Activated T-cell treated with anti-CD3 and anti-CD28 coated beads, Interleukin-2, amount 50 U/mL, for 72 hours (primary cell): ENCODE measurements around the gene NOCT. TPM values are rescaled to one million over a fixed set of nuclear protein-coding genes. Genes with fewer than 3 reads are reported as not detected.
"Not testable (repeated sequence)": the region's sequence is repeated elsewhere in the genome, so short reads cannot be mapped to it uniquely, and the experiment has no call there.

ENCODE experiments used
- ATAC-seq, 2 donors: fragments of 150-1000 bp; cut with Tn5 transposase; replicated peaks in 1 of 2; 2 replicates each; pipeline ENCODE4 v1.10.0; 2021; ENCODE audit warnings: moderate library complexity in 2 of 2, mild to moderate bottlenecking in 1 of 2
- DNase-seq, 2 donors: peaks; one replicate each; pipeline ENCODE4 v3.0.0; 2021 to 2022; ENCODE audit warnings: mixed read lengths in 1 of 2
- H3K27ac Mint-ChIP-seq: one replicate; pipeline ENCODE4 v1.8.0; 2022; ENCODE audit warnings: mild to moderate bottlenecking, moderate library complexity, mixed read lengths
- H3K27me3 Mint-ChIP-seq: one replicate; pipeline ENCODE4 v1.8.0; 2022; ENCODE audit warnings: low read depth, mixed read lengths
- H3K36me3 Mint-ChIP-seq, 2 donors: one replicate each; pipeline ENCODE4 v1.8.0; 2022; ENCODE audit warnings: mixed read lengths in 2 of 2, mild to moderate bottlenecking in 1 of 2; ENCODE audit not compliant: insufficient read depth in 2 of 2
- H3K4me1 Mint-ChIP-seq: one replicate; pipeline ENCODE4 v1.8.0; 2022; ENCODE audit warnings: low read depth, mixed read lengths
- H3K4me3 Mint-ChIP-seq, 2 donors: one replicate each; pipeline ENCODE4 v1.8.0; 2022; ENCODE audit warnings: mild to moderate bottlenecking in 2 of 2, mixed read lengths in 2 of 2, moderate library complexity in 2 of 2
- H3K9me3 Mint-ChIP-seq, 2 donors: one replicate each; pipeline ENCODE4 v1.8.0; 2022; ENCODE audit warnings: mixed read lengths in 2 of 2
- total RNA-seq, 2 donors: library from RNA; stranded (reverse); gene quantifications; one replicate each; pipeline ENCODE4 v1.2.3, GENCODE V29; 2022

NOCT gene
- total RNA-seq, 2 donors from 2014 or later, result 10.3 to 11.4 TPM

DNA sequence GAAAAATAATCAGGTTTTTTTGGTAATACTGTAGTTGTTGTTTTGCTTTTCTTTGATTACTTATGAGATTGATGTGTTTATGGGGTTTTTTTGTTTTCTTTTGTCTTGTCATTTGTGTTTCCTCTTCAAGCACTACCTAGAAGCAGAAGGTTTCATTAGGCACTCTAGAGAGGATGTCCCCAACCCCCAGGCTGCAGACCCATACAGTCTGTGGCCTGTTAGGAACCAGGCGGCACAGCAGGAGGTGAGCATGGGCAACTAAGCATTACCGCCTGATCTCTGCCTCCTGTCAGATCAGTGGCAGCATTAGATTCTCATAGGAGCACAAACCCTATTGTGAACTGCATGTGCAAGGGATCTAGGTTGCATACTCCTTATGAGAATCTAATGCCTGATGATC is 22.9 kb upstream of the NOCT start:
- Mint-ChIP-seq H3K9me3 (no peaks in the 10 kb centered on the region), H3K27ac (no peak overlapping the region), H3K36me3 (no peaks in the 10 kb centered on the region), H3K4me1 (no peaks in the 10 kb centered on the region), H3K27me3 (no peaks in the 10 kb centered on the region), H3K4me3 (no peak overlapping the region)
- ATAC-seq, result no peak
- DNase-seq, result no peak

DNA sequence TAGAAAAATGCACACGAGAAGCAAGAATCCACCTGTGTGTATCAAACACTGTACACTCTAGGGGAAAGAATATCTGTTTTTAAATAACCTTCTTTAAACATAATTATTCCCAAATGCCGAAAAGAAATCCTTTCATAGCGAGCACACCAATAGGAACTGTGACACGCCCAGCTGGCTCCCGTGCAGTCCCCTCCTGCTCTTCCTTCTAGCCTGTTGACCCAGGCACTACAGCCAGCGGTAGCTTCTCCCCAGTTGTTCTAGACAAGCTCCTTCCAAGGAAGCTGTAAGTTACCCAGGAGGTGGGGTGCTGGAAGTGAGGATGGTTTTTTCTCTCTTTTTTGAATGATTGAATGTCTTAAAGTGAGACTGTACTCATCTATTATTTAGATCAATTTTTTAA is 19.5 kb upstream of the NOCT start:
- Mint-ChIP-seq H3K9me3 (no peaks in the 10 kb centered on the region), H3K4me1 (no peaks in the 10 kb centered on the region), H3K4me3 (no peak overlapping the region), H3K27me3 (no peaks in the 10 kb centered on the region), H3K36me3 (no peaks in the 10 kb centered on the region), H3K27ac (no peak overlapping the region)
- DNase-seq (no peak), ATAC-seq (no peak)

DNA sequence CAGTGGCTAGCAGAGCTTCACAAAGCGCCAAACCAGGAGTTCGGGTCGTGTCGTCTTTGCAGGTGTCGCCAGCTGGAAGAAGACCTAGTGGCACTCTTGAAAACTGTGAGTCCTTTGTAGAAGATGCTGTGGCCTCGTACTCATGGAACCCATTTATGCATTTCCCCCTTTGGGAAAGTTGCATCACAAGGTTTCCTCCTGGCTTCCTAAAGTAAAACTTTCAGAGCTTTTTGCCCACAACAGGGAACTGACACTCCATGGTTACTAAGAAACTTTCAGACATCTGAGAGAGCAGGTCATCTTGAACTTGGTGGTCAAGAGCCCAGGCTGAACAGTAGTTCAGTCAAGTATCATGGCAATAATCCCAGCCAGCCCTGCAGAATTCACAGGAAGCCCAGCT is 15.9 kb upstream of the NOCT start:
- no peaks in the 10 kb centered on the region for H3K4me1 Mint-ChIP-seq
- no peaks in the 10 kb centered on the region for H3K9me3 Mint-ChIP-seq
- H3K27me3 Mint-ChIP-seq, result no peaks in the 10 kb centered on the region
- H3K27ac Mint-ChIP-seq, result no peak overlapping the region
- H3K4me3 Mint-ChIP-seq, result no peak overlapping the region
- no peak for ATAC-seq
- no peaks in the 10 kb centered on the region for H3K36me3 Mint-ChIP-seq
- DNase-seq, result no peak

DNA sequence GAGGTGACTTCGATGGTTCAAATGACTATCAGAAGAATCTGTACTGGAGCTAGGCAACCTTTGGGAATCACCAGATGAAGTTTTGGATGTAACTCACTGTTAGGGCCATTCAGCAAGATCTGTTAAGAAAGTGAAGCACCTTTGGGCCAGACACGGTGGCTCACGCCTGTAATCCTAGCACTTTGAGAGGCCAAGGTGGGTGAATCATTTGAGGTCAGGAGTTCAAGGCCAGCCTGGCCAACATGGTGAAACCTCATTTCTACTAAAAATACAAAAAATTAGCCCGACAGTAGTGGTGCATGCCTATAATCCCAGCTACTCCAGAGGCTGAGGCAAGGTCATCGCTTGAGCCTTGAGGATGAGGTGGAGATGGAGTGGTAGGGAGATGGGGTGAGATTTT is 15.4 kb upstream of the NOCT start:
- H3K27ac Mint-ChIP-seq, H3K4me1 Mint-ChIP-seq: not testable (repeated sequence)

DNA sequence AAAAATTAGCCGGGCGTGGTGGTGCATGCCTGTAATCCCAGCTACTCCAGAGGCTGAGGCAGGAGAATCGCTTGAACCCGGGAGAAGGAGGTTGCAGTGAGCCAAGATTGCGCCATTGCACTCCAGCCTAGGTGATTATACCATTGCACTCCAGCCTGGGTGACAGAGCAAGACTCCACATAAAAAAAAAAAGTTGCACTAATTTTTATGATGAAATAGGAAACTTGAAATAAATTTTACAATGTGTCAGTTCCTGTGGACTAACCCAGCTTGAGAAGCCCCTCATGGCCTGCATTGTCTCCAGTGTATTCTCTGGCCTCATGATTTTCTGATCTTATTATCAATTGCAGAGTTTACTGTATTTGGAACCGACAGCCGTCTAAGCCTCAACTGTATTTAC is 14.2 kb upstream of the NOCT start:
- not testable (repeated sequence) for H3K36me3 Mint-ChIP-seq, H3K9me3 Mint-ChIP-seq, H3K4me3 Mint-ChIP-seq, H3K4me1 Mint-ChIP-seq, DNase-seq, ATAC-seq, H3K27ac Mint-ChIP-seq, H3K27me3 Mint-ChIP-seq

More for the DNA sequence above, 15.4 kb upstream of the NOCT start:
- not testable (repeated sequence) for DNase-seq, H3K4me3 Mint-ChIP-seq, ATAC-seq, H3K27me3 Mint-ChIP-seq, H3K36me3 Mint-ChIP-seq, H3K9me3 Mint-ChIP-seq

DNA sequence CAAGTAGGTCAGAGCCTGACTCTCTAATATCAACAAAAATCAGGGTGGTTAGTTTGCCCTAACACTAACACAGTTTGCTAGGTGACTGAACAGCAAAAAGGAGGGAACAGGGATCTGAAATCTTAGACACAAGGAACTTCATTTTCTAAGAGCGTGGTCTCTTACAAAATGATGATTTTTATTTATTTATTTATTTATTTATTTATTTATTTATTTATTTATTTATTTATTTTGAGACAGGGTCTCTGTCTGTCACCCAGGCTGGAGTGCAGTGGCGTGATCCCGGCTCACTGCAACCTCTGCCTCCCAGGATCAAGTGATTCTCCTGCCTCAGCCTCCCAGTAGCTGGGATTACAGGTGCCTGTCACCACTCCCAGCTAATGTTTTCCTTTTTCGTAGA is 11.9 kb upstream of the NOCT start:
- H3K9me3 Mint-ChIP-seq, H3K36me3 Mint-ChIP-seq, H3K27ac Mint-ChIP-seq, H3K4me1 Mint-ChIP-seq, DNase-seq, H3K27me3 Mint-ChIP-seq, H3K4me3 Mint-ChIP-seq, ATAC-seq: not testable (repeated sequence)

DNA sequence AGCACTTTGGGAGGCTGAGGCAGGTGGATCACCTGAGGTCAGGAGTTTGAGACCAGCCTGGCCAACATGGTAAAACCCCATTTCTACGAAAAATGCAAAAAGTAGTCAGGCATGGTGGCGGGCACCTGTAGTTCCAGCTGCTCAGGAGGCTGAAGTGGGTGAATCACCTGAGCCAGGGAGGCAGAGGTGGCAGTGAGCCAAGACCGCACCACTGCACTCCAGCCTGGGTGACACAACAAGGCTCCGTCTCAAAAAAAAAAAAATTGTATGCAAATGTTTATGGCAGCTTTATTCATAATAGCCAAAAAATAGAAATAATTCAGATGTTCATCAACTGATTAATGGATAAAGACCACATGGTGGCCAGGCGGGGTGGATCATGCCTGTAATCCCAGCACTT is 9.8 kb upstream of the NOCT start:
- ATAC-seq, result no peak
- H3K4me1 Mint-ChIP-seq, result no peaks in the 10 kb centered on the region
- no peak for DNase-seq
- no peak overlapping the region for H3K4me3 Mint-ChIP-seq
- no peaks in the 10 kb centered on the region for H3K36me3 Mint-ChIP-seq
- no peaks in the 10 kb centered on the region for H3K9me3 Mint-ChIP-seq
- no peak overlapping the region for H3K27ac Mint-ChIP-seq
- no peaks in the 10 kb centered on the region for H3K27me3 Mint-ChIP-seq

DNA sequence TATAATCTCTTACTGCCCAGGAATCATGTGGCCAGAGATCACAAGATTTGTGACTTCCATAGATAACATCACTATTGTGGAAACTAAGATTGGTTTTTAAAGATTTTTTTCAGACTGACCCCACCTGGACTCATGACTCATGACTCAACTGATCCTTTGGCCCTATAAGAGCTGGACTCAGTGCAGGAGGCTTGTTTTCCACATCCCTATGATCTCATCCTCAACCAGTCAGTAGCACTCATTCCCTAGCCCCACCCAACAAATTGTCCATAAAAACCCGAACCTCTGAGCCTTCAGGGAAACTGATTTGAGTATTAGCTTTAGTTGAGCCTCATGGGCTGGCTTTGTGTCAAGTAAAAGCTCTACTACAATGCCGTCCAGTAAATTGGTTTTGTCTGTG is 7.9 kb upstream of the NOCT start:
- no peaks in the 10 kb centered on the region for H3K9me3 Mint-ChIP-seq
- DNase-seq, result no peak

DNA sequence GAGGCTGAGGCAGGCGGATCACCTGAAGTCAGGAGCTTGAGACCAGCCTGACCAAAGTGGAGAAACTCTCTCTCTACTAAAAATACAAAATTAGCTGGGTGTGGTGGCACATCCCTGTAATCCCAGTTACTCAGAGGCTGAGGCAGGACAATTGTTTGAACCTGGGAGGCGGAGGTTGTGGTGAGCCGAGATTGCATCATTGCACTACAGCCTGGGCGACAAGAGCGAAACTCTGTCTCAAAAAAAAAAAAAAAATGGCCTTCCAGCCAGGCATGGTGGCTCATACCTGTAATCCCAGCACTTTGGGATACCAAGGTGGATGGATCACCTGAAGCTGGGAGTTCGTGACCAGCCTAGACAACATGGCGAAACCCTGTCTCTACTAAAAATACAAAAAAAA is 7.3 kb upstream of the NOCT start:
- DNase-seq, H3K27me3 Mint-ChIP-seq, H3K27ac Mint-ChIP-seq, H3K4me3 Mint-ChIP-seq, H3K36me3 Mint-ChIP-seq, ATAC-seq, H3K9me3 Mint-ChIP-seq, H3K4me1 Mint-ChIP-seq: not testable (repeated sequence)

More for the DNA sequence above, 7.9 kb upstream of the NOCT start:
- Mint-ChIP-seq H3K27me3 (no peaks in the 10 kb centered on the region), H3K27ac (no peak overlapping the region), H3K36me3 (no peaks in the 10 kb centered on the region), H3K4me3 (no peak overlapping the region), H3K4me1 (no peaks in the 10 kb centered on the region)
- ATAC-seq, result no peak

DNA sequence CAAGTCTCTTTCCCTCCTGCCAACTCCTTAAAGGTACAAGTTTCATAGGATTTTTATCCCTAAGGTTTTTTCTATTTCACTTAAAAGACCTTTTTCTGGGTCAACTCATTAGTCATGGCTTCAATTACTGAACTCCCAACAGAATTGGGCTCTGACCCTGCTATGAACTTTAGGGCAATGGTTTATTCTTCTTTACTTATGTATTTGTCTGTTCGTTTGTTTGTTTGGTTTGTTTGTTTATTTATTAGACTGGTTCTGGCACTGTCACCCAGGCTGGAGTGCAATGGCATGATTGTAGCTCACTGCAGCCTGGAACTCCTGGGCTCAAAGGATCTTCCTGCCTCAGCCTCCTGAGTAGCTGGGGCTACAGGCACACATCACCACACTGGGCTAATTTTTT is 5.9 kb upstream of the NOCT start:
- Mint-ChIP-seq H3K36me3 (no peaks in the 10 kb centered on the region), H3K4me3 (no peak overlapping the region), H3K27ac (no peak overlapping the region), H3K9me3 (no peaks in the 10 kb centered on the region), H3K27me3 (no peaks in the 10 kb centered on the region), H3K4me1 (peaks cover 10% of the 10 kb centered on the region)
- DNase-seq (no peak), ATAC-seq (no peak)

DNA sequence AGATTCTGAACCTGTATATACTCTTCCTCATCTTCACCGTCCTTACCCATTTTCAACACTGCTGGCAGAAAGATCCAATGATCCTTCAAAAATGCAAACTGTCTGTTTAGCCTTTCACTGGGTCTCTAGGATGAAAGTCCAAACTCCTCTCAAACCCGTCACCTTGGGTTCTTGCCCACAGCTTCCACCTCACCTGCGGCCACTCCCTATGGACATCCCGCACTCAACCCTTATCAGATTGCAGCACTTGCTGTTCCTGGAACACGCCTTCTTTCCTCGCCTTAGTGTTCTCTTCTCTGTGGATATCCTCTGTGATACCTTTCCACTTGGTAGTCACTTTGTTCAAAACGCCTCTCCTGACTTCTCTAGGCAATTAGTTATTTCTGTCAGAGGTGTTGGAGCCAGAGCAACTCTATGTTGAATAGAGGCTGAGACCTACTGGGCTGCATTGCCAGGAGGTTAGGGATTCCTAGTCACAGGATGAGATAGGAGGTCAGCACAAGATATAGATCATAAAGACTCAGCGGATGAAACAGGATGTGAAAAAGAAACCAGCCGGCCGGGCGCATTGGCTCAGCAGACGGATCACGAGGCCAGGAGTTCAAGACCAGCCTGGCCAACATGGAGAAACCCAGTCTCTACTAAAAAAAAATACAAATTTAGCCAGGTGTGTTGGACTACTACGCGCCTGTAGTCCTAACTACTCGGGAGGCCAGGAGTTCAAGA is 4.2 kb upstream of the NOCT start:
- Mint-ChIP-seq H3K27ac (no peak overlapping the region), H3K27me3 (no peaks in the 10 kb centered on the region), H3K36me3 (no peaks in the 10 kb centered on the region), H3K9me3 (no peaks in the 10 kb centered on the region), H3K4me1 (peaks cover 17% of the 10 kb centered on the region), H3K4me3 (no peak overlapping the region)
- ATAC-seq (no peak), DNase-seq (no peak)

DNA sequence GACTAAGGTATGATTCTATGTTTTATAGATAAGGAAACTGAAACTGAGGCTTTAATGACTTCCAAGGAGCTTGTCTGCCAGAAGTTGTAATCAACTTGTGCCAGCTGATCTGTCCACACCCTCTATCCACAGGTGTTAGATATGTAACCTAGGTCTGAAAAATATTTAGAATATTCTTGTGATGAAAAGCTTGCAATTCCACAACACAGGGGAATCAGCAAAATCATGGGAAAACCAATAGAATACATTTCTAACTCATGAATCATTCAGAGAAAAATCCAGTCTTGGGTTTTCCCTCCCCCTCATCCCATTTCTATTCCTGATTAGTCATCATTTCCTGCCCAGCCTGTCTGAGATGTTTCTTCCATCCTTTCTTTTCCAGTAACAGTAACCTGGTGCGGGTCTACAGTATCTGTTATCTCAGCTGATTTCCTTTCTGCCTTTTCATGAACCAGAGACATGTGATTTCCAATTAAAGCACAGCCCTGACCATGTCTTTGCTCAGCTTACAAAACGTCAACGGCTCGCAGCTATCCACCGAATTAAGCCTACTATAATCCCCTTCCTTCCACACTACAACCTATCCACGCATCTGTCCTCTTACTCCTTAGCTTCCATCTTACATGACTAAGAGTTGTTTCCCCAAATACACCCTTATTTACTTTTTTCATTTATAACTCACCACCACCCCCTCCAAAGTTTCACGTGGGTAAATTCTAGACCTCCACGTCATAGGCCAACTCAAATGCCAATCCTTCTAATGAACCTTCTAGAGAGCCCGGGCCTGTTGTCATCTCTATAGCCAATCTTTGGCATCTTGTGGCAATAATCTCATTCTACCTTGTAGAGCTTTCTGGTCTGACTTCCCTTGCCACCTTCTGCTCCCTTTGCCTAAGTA is 961 bp upstream of the NOCT start:
- Mint-ChIP-seq H3K27me3 (no peaks in the 10 kb centered on the region), H3K36me3 (no peaks in the 10 kb centered on the region), H3K4me3 (peak overlapping the region; percentile 81 to 95), H3K9me3 (no peaks in the 10 kb centered on the region), H3K27ac (peak overlapping the region; percentile 99), H3K4me1 (peaks cover 32% of the 10 kb centered on the region)
- ATAC-seq (peak; percentile 22 to 29), DNase-seq (peak in 1 of 2 donors; percentile 41)

DNA sequence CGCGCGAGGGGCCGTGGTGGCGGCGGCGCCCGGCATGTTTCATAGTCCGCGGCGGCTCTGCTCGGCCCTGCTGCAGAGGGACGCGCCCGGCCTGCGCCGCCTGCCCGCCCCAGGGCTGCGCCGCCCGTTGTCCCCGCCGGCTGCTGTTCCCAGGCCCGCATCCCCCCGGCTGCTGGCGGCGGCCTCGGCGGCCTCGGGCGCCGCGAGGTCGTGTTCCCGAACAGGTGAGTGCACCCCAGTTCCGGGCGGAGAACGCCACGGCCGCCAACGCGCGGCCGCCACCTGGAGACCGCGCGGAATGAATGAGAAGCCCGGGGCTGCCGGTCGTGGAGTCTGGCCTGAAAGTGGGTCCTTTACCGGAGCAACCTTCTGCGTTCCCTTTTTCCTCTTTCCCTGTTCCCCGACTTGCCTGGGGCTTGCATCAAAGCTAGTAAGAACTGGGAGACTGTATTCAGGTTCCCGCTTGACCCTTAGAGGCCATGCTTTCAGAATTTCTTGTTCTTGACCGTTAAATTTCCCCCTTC is 429 bp downstream of the NOCT start:
- peak; percentile 41 for ATAC-seq
- H3K27me3 Mint-ChIP-seq, result no peaks in the 10 kb centered on the region
- peaks cover 0 to 5% of the 10 kb centered on the region in 2 donors for H3K36me3 Mint-ChIP-seq
- peak overlapping the region; percentile 81 to 95 for H3K4me3 Mint-ChIP-seq
- peaks cover 41% of the 10 kb centered on the region for H3K4me1 Mint-ChIP-seq
- DNase-seq, result peak in 1 of 2 donors; percentile 58
- H3K9me3 Mint-ChIP-seq, result no peaks in the 10 kb centered on the region
- H3K27ac Mint-ChIP-seq, result peak overlapping the region; percentile 89
